GM19397 (cell line): Measurements from ENCODE around the gene LRP1.

Source experiments
- ATAC-seq: cut with Tn5 transposase; IDR thresholded peaks from one replicate; pipeline ENCODE4 v1.9.1; 2021; ENCODE audit warnings: mild to moderate bottlenecking, moderate library complexity; ENCODE audit not compliant: unreplicated experiment

LRP1 gene

GRCh38 chr12:57152639-57153038 is 24.4 kb downstream of the LRP1 start:
- ATAC-seq: no peak

GRCh38 chr12:57153415-57153997 is 25.2 kb downstream of the LRP1 start:
- no peak for ATAC-seq

- no peak for ATAC-seq
Measured at GRCh38 chr12:57154076-57154475, 25.8 kb downstream of the LRP1 start.

- no peak for ATAC-seq
Measured at GRCh38 chr12:57154804-57155434, 26.6 kb downstream of the LRP1 start.

GRCh38 chr12:57156701-57157403 is 28.6 kb downstream of the LRP1 start:
- ATAC-seq: no peak

GRCh38 chr12:57157588-57158173 is 29.4 kb downstream of the LRP1 start:
- no peak for ATAC-seq

GRCh38 chr12:57158186-57158585 is 29.9 kb downstream of the LRP1 start:
- no peak for ATAC-seq

GRCh38 chr12:57158665-57159064 is 30.4 kb downstream of the LRP1 start:
- no peak for ATAC-seq

GRCh38 chr12:57159311-57159710 is 31.0 kb downstream of the LRP1 start:
- no peak for ATAC-seq

GRCh38 chr12:57160040-57160439 is 31.8 kb downstream of the LRP1 start:
- no peak for ATAC-seq

GRCh38 chr12:57160741-57161140 is 32.5 kb downstream of the LRP1 start:
- no peak for ATAC-seq

- no peak for ATAC-seq
Measured at GRCh38 chr12:57161491-57161890, 33.2 kb downstream of the LRP1 start.

GRCh38 chr12:57162553-57163125 is 34.4 kb downstream of the LRP1 start:
- ATAC-seq: no peak

GRCh38 chr12:57164454-57164853 is 36.2 kb downstream of the LRP1 start:
- ATAC-seq: no peak

- ATAC-seq: no peak
Measured at GRCh38 chr12:57164966-57165625, 36.8 kb downstream of the LRP1 start.

- ATAC-seq: no peak
Measured at GRCh38 chr12:57165741-57166140, 37.5 kb downstream of the LRP1 start.

GRCh38 chr12:57166971-57167371 is 38.7 kb downstream of the LRP1 start:
- no peak for ATAC-seq

- ATAC-seq: no peak
Measured at GRCh38 chr12:57168058-57168457, 39.8 kb downstream of the LRP1 start.

GRCh38 chr12:57169046-57169795 is 40.9 kb downstream of the LRP1 start:
- ATAC-seq: no peak

GRCh38 chr12:57169969-57170368 is 41.7 kb downstream of the LRP1 start:
- no peak for ATAC-seq
